Measurements from ENCODE around the gene GRK4.

GRK4 gene

GRCh38 chr4:3021127-3021526, 57.8 kb downstream of the GRK4 start:
- H3K9ac ChIP-seq (ENCODE audit: low read length) = no peak overlapping the region
- no peaks in the 10 kb centered on the region for H3K27me3 ChIP-seq (ENCODE audit: control insufficient read depth, insufficient read depth, low read length)
- no peak overlapping the region for H3K27ac ChIP-seq (ENCODE audit: low read depth, low read length)
- H3K4me3 ChIP-seq (ENCODE audit: low read length) = no peak overlapping the region
- no peaks in the 10 kb centered on the region for H3K4me1 ChIP-seq (ENCODE audit: control insufficient read depth, insufficient read depth, low read length)
- H3K36me3 ChIP-seq (ENCODE audit: control insufficient read depth, insufficient read depth, low read length) = no peaks in the 10 kb centered on the region

DNA sequence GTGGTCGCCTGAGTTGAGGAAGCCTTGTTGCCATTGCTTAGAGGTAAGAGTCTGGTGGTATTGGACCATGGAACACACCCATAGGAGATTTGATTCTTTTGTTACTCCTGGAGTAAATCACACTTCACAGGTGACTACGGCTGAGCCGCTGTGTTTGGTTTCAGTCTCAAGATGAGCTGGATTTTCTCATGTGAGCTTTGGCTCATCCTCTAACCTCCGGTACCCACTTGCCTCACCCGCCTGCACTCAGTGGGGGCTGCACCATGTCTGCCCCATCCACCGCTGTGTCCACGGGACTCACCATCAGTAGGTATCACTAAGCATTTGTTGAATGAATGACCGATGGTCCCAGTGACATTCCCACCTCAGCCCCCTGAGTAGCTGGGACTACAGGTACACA, 58.3 kb downstream of the GRK4 start:
- Histone ChIP-seq H3K27ac (ENCODE audit: low read depth, low read length) (no peak overlapping the region), H3K27me3 (ENCODE audit: control insufficient read depth, insufficient read depth, low read length) (no peaks in the 10 kb centered on the region), H3K36me3 (ENCODE audit: control insufficient read depth, insufficient read depth, low read length) (no peaks in the 10 kb centered on the region), H3K4me3 (ENCODE audit: low read length) (no peak overlapping the region), H3K9ac (ENCODE audit: low read length) (no peak overlapping the region), H3K4me1 (ENCODE audit: control insufficient read depth, insufficient read depth, low read length) (no peaks in the 10 kb centered on the region)

- Histone ChIP-seq H3K27me3 (ENCODE audit: control insufficient read depth, insufficient read depth, low read length) (no peaks in the 10 kb centered on the region), H3K4me1 (ENCODE audit: control insufficient read depth, insufficient read depth, low read length) (no peaks in the 10 kb centered on the region), H3K27ac (ENCODE audit: low read depth, low read length) (no peak overlapping the region), H3K4me3 (ENCODE audit: low read length) (no peak overlapping the region), H3K36me3 (ENCODE audit: control insufficient read depth, insufficient read depth, low read length) (no peaks in the 10 kb centered on the region), H3K9ac (ENCODE audit: low read length) (no peak overlapping the region)
Observed at GRCh38 chr4:3022112-3022511, 58.7 kb downstream of the GRK4 start.

GRCh38 chr4:3022651-3023050, 59.3 kb downstream of the GRK4 start:
- no peaks in the 10 kb centered on the region for H3K36me3 ChIP-seq (ENCODE audit: control insufficient read depth, insufficient read depth, low read length)
- H3K27ac ChIP-seq (ENCODE audit: low read depth, low read length) = no peak overlapping the region
- H3K27me3 ChIP-seq (ENCODE audit: control insufficient read depth, insufficient read depth, low read length) = no peaks in the 10 kb centered on the region
- no peak overlapping the region for H3K9ac ChIP-seq (ENCODE audit: low read length)
- no peaks in the 10 kb centered on the region for H3K4me1 ChIP-seq (ENCODE audit: control insufficient read depth, insufficient read depth, low read length)
- no peak overlapping the region for H3K4me3 ChIP-seq (ENCODE audit: low read length)

DNA sequence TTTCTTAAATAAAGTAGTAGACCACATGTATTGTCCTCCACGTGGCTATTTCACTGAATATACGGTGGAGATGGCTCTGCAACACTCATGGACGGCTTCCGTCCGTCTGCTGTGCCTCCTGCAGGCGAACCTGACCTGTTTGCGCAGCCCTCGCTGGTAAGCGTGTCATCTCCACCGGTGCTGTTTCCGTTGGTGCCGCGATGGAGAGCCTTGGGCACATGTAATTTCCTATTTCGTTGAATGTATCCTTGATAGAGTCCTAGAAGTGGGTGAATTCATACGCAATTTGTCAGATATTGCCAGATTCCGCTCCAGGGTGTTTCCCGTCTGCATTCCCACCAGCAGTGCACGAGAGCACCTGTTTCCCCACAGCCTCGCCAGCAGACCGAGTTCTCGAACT, 62.5 kb downstream of the GRK4 start:
- Histone ChIP-seq H3K36me3 (ENCODE audit: control insufficient read depth, insufficient read depth, low read length) (no peaks in the 10 kb centered on the region), H3K9ac (ENCODE audit: low read length) (no peak overlapping the region), H3K4me1 (ENCODE audit: control insufficient read depth, insufficient read depth, low read length) (no peaks in the 10 kb centered on the region), H3K4me3 (ENCODE audit: low read length) (no peak overlapping the region), H3K27me3 (ENCODE audit: control insufficient read depth, insufficient read depth, low read length) (no peaks in the 10 kb centered on the region), H3K27ac (ENCODE audit: low read depth, low read length) (no peak overlapping the region)

DNA sequence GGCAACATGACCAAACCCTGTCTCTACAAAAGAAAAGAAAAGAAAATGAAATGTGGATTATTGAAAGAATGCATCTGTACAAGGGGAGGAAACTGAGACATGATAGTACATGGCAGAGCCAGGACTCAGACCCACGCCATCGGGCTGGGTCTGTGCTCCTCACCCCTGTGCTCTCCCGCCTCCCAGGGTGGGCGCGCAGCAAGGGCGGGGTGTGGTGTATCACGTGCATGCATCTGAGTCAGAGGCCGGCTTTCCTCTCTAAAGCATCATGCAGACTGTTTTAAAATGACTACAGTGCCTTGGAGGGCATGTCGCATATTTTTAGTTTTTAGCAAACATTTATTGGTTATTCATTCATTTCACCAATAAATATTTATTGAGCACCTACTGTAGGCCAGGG, 63.2 kb downstream of the GRK4 start:
- Histone ChIP-seq H3K4me3 (ENCODE audit: low read length) (no peak overlapping the region), H3K9ac (ENCODE audit: low read length) (no peak overlapping the region), H3K4me1 (ENCODE audit: control insufficient read depth, insufficient read depth, low read length) (no peaks in the 10 kb centered on the region), H3K36me3 (ENCODE audit: control insufficient read depth, insufficient read depth, low read length) (no peaks in the 10 kb centered on the region), H3K27me3 (ENCODE audit: control insufficient read depth, insufficient read depth, low read length) (no peaks in the 10 kb centered on the region), H3K27ac (ENCODE audit: low read depth, low read length) (no peak overlapping the region)

- H3K4me3 ChIP-seq (ENCODE audit: low read length) = no peak overlapping the region
- no peak overlapping the region for H3K27ac ChIP-seq (ENCODE audit: low read depth, low read length)
- H3K27me3 ChIP-seq (ENCODE audit: control insufficient read depth, insufficient read depth, low read length) = no peaks in the 10 kb centered on the region
- H3K9ac ChIP-seq (ENCODE audit: low read length) = no peak overlapping the region
- H3K36me3 ChIP-seq (ENCODE audit: control insufficient read depth, insufficient read depth, low read length) = no peaks in the 10 kb centered on the region
- H3K4me1 ChIP-seq (ENCODE audit: control insufficient read depth, insufficient read depth, low read length) = no peaks in the 10 kb centered on the region
Observed at GRCh38 chr4:3029464-3029863, 66.1 kb downstream of the GRK4 start.

- H3K4me3 ChIP-seq (ENCODE audit: low read length) = no peak overlapping the region
- H3K9ac ChIP-seq (ENCODE audit: low read length) = no peak overlapping the region
- H3K27me3 ChIP-seq (ENCODE audit: control insufficient read depth, insufficient read depth, low read length) = no peaks in the 10 kb centered on the region
- H3K4me1 ChIP-seq (ENCODE audit: control insufficient read depth, insufficient read depth, low read length) = no peaks in the 10 kb centered on the region
- H3K36me3 ChIP-seq (ENCODE audit: control insufficient read depth, insufficient read depth, low read length) = no peaks in the 10 kb centered on the region
- H3K27ac ChIP-seq (ENCODE audit: low read depth, low read length) = no peak overlapping the region
Observed at GRCh38 chr4:3030566-3031356, 67.4 kb downstream of the GRK4 start.

DNA sequence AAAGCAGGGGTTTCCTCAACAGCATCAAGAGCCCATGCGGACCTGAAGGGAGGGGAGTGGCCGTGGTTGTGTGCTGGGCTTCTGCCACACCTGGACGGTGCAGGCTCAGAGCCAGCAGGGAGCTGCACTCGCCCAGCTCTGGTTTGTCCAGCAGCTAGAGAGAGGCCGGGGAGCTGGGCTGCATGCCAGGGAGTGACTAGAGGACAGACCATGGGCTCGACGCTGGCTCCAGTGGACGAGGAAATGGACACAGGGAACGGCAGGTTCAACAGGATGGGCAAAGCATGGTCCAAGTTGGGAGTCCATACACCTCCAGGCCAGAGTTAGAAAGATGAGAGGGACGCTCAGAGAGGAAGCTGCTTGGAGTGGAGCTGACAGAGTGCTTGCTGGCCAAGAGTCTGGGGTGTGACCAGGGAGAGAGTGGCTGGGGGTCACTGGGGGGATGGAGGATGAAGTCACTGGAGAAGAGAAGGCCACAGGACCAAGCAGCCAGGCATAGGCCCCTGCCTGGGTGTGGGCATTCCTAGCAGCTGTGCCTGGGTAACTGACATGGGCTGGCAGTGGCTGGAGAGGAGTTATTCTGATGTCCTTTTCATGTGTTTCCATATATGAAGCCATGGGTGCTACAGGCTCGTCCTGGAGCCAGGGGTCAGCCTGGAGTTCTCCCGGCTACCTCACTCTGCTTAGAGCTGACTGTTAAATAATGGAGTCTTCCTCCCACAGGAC, 68.1 kb downstream of the GRK4 start:
- Histone ChIP-seq H3K27ac (ENCODE audit: low read depth, low read length) (no peak overlapping the region), H3K27me3 (ENCODE audit: control insufficient read depth, insufficient read depth, low read length) (no peaks in the 10 kb centered on the region), H3K36me3 (ENCODE audit: control insufficient read depth, insufficient read depth, low read length) (no peaks in the 10 kb centered on the region), H3K4me1 (ENCODE audit: control insufficient read depth, insufficient read depth, low read length) (no peaks in the 10 kb centered on the region), H3K9ac (ENCODE audit: low read length) (no peak overlapping the region), H3K4me3 (ENCODE audit: low read length) (no peak overlapping the region)

DNA sequence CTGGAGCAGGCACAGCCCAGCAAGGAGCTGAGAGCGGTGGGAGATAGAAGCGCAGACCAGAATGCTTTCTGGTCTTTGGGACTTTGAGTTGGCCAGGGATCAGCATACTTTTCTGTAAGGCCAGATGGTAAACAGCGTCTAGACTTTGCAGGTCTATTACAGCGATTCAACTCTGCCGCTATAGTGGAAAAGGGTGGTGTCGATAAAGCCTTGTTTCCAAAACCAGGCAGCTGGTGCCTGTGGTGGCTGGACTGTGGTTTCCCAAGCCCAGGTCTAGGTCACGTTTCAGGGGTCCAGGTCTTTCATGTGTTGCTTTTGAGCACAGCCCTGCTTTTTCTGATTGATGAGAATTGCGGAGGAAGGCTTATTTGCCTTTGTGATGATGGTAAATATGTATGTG, 70.9 kb downstream of the GRK4 start:
- H3K27ac ChIP-seq (ENCODE audit: low read depth, low read length) = no peak overlapping the region
- peaks cover 5% of the 10 kb centered on the region for H3K4me1 ChIP-seq (ENCODE audit: control insufficient read depth, insufficient read depth, low read length)
- H3K27me3 ChIP-seq (ENCODE audit: control insufficient read depth, insufficient read depth, low read length) = no peaks in the 10 kb centered on the region
- no peak overlapping the region for H3K4me3 ChIP-seq (ENCODE audit: low read length)
- H3K36me3 ChIP-seq (ENCODE audit: control insufficient read depth, insufficient read depth, low read length) = no peaks in the 10 kb centered on the region
- H3K9ac ChIP-seq (ENCODE audit: low read length) = no peak overlapping the region

DNA sequence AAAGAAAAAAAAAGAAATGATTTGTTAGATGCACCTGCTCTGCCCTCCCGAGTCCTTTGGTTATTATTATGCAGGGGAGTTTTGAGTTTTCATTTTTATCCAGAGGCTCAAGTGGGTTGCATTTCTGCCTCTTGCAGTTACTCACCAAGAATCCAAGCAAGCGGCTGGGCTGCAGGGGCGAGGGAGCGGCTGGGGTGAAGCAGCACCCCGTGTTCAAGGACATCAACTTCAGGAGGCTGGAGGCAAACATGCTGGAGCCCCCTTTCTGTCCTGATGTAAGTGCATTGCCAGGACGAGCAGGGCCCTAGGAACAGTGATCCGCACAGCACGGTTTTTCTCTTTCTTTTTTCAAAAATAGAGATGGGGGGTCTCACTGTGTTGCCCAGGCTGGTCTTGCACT, 71.9 kb downstream of the GRK4 start:
- Histone ChIP-seq H3K4me1 (ENCODE audit: control insufficient read depth, insufficient read depth, low read length) (peaks cover 5% of the 10 kb centered on the region), H3K27ac (ENCODE audit: low read depth, low read length) (no peak overlapping the region), H3K9ac (ENCODE audit: low read length) (no peak overlapping the region), H3K4me3 (ENCODE audit: low read length) (no peak overlapping the region), H3K27me3 (ENCODE audit: control insufficient read depth, insufficient read depth, low read length) (no peaks in the 10 kb centered on the region), H3K36me3 (ENCODE audit: control insufficient read depth, insufficient read depth, low read length) (no peaks in the 10 kb centered on the region)

GRCh38 chr4:3035674-3036073, 72.3 kb downstream of the GRK4 start:
- no peak overlapping the region for H3K27ac ChIP-seq (ENCODE audit: low read depth, low read length)
- no peaks in the 10 kb centered on the region for H3K27me3 ChIP-seq (ENCODE audit: control insufficient read depth, insufficient read depth, low read length)
- peaks cover 5% of the 10 kb centered on the region for H3K4me1 ChIP-seq (ENCODE audit: control insufficient read depth, insufficient read depth, low read length)
- H3K9ac ChIP-seq (ENCODE audit: low read length) = no peak overlapping the region
- no peak overlapping the region for H3K4me3 ChIP-seq (ENCODE audit: low read length)
- no peaks in the 10 kb centered on the region for H3K36me3 ChIP-seq (ENCODE audit: control insufficient read depth, insufficient read depth, low read length)

All from rectal smooth muscle tissue (tissue), 1 donor.